Left hindlimb (tissue), 1 donor: ENCODE measurements around the gene HECW1.

Experiments
- DNase-seq: peaks from one replicate; pipeline ENCODE4 v3.0.0-alpha.2; 2018

The HECW1 gene

DNA sequence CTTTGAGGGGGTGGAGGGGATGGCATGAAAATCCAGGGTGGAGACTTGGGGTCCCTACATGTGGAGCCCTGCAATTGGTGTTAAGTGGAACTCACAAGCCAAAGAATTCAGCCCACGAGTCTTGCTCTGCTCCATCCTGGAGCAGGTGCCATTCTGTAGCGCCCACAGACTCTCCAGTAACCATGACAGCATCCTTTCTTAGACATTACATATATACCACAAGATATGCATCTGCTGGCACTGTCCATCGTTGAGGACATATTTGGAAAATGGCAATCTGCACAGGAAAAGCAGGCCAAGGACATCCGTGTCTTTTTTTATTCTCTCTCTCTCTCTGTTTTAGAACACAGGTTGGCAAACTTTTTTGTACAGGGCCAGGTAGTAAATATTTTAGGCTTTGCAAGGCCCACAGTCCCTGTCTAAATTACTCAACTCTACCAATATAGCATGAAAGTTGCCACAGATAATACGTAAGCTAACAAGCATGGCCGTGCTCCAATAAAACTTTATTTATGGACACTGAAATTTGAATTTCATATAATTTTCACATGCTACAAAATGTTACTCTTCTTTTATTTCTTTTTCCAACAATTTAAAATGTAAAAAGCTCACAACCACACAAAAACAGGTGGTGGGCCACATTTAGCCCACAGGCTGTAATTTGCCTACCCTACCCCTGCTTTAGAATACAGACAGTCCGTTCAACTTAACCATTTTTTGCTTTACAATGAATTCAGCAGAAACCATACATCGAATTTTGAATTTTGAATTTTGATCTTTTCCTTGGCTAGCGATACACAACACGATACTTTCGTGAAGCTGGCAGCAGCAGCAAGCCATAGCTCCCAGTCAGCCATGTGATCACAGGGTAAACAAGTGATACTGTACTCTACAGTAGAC, 329.0 kb downstream of the HECW1 start:
- no peak for DNase-seq

DNA sequence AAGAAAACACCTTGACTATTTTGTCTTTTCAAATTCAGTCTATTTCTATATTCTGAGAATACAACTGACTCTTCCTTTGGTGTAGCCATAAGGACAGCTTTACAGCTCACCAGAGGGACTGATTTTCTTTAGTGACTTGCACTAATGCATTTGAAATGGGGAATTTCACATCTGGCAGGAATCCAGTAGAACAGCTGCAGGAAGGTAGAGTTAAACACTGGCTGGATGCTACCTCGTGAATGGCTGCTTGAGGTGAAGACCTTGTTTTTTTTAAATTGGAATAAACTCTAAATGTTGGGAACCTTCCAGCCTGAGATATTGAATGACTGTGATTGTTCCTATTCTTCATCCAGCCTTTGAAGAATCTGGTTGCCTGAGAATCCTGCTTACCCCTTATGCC, 330.9 kb downstream of the HECW1 start:
- no peak for DNase-seq

DNA sequence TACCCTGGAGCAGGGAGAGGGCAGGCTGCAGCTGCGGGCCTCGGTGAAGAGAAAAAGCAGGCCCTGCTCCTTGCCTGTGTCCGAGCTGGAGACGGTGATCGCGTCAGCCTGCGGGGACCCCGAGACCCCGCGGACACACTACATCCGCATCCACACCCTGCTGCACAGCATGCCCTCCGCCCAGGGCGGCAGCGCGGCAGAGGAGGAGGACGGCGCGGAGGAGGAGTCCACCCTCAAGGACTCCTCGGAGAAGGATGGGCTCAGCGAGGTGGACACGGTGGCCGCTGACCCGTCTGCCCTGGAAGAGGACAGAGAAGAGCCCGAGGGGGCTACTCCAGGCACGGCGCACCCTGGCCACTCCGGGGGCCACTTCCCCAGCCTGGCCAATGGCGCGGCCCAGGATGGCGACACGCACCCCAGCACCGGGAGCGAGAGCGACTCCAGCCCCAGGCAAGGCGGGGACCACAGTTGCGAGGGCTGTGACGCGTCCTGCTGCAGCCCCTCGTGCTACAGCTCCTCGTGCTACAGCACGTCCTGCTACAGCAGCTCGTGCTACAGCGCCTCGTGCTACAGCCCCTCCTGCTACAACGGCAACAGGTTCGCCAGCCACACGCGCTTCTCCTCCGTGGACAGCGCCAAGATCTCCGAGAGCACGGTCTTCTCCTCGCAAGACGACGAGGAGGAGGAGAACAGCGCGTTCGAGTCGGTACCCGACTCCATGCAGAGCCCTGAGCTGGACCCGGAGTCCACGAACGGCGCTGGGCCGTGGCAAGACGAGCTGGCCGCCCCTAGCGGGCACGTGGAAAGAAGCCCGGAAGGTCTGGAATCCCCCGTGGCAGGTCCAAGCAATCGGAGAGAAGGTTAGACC, 332.5 kb downstream of the HECW1 start:
- DNase-seq, result no peak

DNA sequence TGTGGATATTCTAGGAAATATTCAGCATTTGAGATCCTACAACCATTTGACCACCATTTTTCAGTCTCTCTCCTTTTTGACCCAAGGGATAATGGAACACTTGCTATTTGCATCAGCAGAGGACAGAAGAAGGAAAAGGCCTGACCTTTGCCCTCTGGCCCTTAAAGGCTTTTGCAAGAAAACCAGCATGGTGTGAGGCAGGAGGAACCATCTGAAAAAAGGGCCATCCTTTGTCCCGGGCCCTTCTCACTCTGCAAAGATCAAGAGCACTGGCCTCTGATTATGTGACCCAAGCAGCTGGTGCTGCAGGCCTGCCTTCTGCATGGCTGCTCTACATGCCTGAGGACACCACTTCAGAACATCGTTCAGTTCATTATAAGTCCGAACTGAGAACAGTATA, 337.1 kb downstream of the HECW1 start:
- DNase-seq, result no peak

DNA sequence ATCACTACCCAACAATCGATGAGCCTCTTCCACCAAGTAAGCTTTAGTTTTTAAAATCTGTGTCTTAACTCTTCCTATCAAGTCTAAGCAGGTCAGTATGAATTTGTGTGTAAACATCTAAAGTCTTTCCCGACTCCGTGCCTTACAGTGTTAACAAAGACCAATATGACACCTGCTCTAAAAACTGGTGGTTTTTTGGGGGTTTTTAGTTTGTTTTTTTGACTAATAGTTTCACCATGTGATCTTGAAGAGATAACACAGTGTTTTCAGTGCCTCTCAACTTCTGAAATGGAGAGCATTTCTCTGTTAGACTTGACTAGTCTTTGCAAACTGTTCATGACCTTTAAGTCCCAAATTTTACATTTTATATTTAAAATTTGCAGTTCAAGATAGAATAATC, 338.4 kb downstream of the HECW1 start:
- DNase-seq, result no peak

DNA sequence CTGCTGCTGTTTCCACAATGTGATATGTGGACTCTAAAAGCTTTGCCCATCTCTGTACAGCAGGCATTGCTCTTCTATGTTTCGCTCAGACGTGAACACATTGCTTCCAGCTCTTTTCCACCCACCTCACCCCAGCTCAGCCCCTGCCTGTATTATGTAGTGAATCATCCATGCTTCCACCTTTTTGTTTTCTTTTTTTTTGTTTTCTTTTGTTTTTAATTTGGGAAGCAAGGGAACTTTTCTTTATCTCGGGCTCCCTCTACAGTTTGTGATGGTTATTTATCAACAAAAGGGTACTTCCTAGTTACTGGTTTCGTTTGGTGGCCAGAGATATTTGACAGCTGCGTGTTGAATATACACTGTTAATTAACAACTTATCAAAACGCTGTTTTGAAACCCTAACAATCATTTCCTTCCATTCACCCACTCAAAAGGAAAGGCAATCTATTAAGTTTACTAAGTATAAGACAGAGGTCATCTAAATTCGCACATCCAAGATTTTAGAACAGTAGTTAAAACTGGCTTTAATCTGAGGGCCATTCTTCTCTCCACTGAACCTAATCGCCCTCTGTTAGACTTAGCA, 342.6 kb downstream of the HECW1 start:
- no peak for DNase-seq

DNA sequence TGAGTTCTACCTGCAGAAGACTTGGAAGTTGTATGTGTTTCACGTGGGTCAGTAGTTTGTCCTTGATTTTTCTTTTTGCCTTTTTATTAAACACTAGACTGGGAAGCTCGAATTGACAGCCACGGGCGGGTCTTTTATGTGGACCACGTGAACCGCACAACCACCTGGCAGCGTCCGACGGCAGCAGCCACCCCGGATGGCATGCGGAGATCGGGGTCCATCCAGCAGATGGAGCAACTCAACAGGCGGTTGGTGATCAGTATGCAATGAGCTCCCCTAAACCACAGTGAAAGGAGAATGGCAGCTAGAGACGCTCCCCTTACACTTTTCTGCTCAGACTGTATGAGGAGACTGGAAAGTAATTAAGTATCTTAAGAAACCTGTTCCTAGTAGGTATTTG, 343.8 kb downstream of the HECW1 start:
- DNase-seq, result no peak

DNA sequence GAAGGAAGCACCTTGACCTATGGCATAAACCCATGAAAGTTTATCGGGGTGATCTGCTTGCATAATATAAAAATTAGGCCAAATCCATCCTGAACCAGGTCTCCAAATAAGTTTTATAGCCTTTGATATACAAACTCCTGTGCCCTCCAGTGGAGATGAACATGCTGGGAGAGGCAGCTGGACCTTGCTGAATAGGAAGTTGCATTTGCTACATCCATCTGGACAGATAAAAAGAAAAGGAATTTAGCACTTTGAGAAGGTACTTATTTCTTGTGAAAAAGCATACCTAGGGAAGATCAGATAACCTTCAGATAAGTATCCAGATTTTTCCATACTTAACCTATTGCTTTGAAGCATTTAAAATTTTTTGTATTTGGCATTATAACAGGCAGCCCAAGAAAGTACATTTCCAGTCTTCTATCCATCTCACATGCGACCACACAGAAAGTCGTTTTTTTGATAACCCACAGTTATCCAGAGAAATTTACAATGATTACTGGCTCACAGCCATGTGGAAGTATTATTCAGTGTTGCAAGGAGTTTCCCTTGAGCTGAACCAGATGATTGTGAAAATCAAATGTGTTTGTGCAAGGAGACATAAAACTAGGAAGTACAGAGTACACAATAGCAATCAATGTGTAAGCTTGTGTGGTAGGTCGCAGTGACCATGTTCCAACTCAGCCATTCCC, 346.0 kb downstream of the HECW1 start:
- no peak for DNase-seq

DNA sequence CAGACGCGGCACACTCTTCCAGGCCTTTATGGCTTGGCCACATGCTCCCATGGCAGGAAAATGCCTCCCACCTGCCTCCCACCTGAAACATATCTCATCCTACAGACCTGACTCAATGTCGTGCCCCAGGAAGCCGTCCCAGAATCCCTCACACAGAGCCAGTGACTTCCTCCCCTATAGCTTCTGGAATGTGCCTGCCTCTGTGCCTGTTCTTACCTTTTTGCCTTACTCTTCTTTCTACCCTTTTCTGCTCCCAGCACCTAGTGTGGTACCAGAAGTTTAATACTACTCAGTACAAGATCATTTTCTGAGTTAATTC, 346.5 kb downstream of the HECW1 start:
- no peak for DNase-seq

DNA sequence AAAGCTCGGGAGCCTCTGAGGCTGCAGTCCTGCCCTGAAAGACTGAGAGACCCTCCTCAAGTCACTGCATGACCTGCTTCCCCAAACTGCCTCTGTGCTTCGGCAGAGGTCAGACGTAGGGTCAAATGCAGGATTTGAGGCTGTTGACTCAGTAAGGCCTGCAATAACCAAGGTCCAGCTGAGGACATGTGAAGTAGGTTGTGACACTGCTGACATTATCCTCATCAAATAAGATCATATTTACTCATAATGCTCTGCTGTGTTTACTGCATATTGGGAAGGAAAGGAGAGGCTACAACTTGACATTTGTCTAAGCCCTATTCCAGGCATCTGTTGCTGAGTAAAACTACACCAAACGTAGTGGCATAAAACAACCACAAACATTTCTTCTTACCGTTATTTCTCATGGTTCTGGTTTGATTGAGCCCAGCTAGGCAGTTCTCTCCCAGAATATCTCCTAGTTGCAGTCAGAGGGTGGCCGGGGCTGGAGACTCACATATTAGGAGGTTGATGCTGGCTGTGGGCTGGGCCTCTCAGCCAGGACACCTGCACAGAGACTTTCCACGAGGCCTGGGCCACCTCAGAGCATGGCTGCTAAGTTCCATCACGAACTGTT, 348.4 kb downstream of the HECW1 start:
- no peak for DNase-seq

DNA sequence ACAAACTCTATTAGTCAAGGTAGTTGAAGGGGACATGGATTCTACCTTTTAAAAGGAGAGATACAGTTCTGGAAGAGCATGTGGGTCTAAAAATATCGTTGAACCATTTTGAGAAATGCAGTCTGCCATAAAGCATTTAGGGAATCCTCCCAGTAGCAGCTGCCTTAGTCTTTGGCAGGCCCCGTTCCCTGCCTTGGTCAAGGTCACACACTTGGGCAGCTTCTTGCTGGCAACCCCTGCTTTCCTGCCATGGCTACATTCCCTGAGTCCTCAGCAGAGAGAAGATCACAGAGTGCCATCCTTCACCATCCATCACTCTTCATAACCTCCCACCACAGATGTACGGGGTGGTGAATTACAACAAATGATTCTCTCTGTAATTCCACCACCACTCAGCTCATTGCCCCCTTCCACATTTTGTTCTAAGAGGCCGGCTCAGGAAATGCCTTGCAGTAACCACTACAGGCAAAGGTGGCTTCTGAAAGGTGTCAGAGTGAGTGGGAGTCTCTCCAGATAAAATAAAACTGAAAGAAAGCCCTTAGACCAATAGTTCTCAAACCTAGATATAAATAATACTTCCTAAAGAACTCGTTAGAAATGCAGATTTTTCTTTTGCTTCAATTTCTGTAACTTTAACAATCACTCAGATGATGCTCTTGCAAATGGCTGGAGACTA, 349.0 kb downstream of the HECW1 start:
- no peak for DNase-seq

DNA sequence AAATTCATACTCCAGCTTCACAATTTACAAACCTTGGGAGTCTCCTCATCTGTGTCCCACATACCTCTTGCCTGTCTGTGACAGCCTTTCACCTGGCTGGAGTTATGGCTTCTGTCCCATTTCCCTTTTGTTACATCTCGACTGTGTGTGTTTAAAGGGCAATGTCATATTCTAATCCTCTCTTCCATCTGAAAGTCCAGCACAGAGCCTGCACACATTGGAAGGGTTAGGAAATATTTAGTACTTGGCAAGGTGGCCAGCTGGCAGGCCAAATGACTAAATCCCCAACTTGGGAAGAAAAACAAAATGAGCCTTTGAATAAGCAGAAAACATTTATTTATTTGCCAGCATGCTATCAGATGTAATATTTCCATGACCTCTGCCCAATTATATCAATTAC, 350.4 kb downstream of the HECW1 start:
- DNase-seq, result no peak

DNA sequence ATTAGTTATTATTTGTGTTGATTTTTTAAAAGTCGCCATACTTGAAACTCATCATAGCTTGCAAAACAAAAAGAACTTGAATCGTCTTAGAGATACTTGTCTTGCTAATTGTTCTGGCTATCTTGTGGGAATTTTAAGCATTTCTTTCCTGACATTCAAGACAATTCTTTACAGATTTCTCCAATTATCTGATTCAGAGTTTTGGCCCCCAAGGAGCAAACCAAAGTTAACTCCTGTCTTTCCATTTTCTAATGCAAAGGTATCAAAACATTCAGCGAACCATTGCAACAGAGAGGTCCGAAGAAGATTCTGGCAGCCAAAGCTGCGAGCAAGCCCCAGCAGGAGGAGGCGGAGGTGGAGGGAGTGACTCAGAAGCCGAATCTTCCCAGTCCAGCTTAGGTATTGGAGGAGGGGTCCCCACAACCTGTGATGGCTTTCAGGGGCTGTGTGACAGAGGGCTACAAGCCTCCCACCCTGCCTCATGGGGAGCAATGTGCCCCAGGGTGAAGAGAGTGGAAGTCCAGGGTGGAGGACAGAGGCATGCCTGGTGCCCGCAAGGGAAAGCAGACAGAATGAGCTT, 351.0 kb downstream of the HECW1 start:
- DNase-seq, result no peak

DNA sequence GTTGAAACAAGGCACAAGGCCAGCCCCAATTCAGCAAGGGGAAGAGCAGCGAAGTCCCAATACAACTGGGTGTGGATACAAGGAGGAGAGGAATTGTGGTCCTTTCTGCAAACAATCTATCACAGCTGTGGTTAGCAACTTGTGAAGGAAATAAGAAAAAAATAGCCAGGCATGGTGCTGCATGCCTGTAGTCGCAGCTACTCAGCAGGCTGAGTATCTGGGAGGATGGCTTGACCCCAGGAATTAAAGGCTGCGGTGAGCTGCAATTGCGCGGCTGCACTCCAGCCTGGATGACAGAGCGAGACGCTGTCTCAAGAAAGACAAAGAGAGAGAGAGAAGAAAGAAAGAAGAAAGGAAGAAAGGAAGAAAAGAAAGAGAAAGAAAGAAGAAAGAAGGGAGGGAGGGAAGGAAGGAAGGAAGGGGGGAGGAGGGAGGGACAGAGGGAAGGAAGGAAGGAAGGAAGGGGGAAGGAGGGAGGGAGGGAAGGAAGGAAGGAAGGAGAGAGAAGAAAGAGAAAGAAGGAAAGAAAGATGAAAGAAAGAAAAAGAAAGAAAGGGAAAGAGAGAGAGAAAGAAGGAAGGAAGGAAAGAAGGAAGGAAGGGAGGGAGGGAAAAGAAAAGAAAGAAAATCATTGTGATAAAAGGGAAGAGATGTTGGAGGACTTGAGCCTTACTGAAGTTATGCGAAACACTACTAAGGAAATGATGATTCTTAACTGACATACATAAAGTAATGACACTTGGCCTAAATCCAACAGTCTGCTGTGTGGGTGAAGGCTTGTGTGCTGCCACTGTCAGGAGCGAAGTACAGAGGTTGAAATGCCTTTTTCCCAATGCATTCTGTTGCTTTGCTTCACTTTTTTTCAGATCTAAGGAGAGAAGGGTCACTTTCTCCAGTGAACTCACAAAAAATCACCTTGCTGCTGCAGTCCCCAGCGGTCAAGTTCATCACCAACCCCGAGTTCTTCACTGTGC, 353.4 kb downstream of the HECW1 start:
- DNase-seq, result no peak

DNA sequence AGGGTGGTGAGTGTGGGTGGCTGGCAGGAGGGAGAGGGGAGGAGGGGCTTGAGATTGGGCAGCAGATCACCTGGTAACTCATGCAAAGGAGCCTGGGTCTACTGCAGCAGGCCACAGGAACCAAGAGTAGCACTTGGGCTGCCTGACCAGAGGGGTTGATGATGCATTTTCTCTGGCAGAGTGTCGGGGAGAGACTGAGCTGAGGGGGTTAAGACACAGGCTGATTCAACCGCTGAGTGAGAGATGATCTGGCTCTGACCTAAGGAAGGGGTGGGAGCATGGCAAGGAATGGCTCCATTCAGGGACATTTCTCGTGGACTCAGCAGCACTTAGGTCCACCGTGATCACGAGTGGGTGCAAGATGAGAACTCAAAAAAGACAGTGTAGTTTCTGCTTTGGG, 355.0 kb downstream of the HECW1 start:
- no peak for DNase-seq

DNA sequence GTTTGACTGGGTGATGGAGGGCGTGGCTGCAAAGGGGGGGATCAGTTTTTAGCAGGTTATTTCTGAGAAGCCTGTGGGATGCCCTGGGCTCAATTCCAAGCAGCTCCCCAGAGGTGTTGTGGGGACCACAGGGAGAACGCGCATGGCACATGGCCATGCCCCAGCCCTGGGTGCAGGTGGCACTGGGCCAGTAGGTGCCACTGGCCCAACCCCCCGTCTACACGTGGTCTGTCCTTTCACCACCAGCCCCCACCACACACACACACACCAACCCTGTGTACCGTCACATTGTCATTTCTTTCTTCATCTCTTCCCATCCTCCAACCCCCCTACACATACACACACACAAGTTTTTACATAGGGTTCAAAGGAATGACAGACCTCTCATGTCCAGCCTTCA, 355.4 kb downstream of the HECW1 start:
- no peak for DNase-seq

DNA sequence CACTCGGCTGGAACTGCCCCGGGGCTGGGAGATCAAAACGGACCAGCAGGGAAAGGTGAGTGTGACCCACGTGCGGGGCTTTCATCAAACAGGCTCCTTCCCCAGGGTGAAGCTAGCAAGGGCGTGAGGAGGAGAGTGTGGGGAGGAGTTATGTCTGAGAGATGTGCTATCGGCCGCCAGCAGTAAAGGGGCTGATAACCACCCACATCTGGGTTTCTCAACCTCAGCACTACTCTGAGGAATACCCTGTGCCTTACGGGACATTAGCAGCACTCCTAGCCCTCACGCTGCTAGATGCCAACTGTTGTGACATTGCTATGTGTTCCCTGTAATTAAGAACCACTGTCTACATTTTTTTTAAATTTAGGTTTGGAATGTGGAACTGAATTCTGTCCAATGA, 356.6 kb downstream of the HECW1 start:
- DNase-seq, result no peak

DNA sequence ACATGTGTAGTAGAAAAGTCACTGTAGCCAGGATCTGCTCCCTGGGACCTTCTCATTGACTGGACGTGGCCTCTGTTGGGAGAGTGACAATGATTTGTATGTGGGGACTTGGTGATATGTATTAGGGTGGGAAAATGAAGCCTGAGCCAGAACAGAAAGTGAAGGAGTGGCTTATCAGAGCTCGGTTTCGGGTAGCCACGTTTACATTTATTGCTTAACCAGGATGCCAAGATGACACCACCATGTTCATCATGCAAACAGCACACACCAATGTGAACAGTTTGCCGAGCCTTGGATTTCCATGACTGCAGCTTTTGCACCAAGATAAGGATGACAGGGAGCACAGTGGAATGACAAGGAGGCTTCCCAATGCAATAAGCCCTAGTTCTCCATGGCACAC, 357.7 kb downstream of the HECW1 start:
- no peak for DNase-seq

DNA sequence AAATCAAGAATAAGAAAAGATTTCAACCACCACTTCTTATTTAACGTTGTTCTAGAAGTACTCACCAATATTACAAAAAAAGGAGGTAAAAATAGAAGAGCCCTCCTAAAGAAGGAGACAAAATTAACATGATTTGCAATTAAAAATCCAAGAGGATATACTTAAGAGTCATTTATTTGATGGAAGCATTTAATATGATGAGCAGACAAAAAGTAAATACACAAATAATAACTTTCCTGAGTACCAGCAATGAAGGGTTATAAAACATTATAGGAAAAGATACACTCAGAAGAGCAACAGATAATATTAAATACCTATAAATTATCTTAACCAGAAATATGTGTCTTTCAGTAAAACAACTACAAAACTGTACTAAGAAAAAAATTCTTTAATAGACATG, 363.5 kb downstream of the HECW1 start:
- no peak for DNase-seq

DNA sequence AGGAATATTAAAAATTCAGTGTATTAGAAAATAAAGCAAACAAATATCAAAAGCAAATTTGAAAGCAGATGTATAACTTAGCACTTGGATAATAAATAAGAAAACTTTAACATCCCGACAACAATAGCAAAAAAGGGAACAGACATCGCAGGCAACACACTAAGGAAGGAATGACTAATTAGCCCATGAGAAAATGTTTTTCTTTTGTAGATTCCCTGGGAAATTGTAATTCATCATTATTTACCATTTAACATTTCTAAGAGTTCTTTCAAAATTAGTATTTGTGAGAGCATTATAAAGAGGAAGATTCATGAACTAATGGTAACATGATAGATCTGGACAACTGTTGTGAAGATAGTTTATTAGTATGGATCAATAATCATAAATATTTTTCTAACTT, 364.4 kb downstream of the HECW1 start:
- DNase-seq, result no peak

DNA sequence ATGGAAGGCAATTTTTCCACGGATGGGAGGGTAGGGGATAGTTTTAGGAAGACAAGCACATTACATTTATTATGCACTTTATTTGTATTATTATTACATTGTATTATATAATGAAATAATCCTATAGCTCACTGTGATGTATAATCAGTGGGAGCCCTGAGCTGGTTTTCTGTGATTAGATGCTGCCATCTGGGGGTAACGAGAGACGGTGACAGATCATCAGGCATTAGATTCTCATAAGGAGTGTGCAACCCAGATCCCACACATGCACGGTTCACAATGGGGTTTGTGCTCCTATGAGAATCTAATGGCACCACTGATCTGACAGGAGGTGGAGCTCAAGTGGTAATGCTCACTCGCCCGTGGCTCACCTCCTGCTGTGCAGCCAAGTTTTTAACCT, 366.6 kb downstream of the HECW1 start:
- DNase-seq, result no peak
